HCT116 (cell line): ENCODE results near the gene RABEP1. TPM values are rescaled to one million over a fixed set of nuclear protein-coding genes. Genes with fewer than 3 reads are reported as not detected.

Source experiments
- ATAC-seq: fragments of 200-7000 bp; cut with Tn5 transposase; 2 replicates; pipeline ENCODE4 v1.9.1; 2020; ENCODE audit warnings: mild to moderate bottlenecking, moderate library complexity
- BruUV-seq: library from RNA; stranded (reverse); fragments of 400-500 nt; replicated peaks from 2 replicates; lab custom pipeline; 2021; lab: Mats Ljungman, UMichigan
- CTCF ChIA-PET: fragments of 300-600 bp; sonication (Branson Sonifier 250); formaldehyde crosslinking; loops from one replicate; lab custom pipeline; 2021; ENCODE audit warnings: antibody characterized with exemption; lab: Charles Lee
- POLR2A ChIA-PET: fragments of 300-600, 350-600 bp; sonication (Branson Sonifier 250); formaldehyde crosslinking; loops from one replicate; lab custom pipeline; 2021; ENCODE audit warnings: antibody characterized with exemption; lab: Charles Lee
- RAD21 ChIA-PET, 2 experiments: fragments of 300-600 bp; sonication (Branson Sonifier 250); formaldehyde crosslinking; loops; one replicate each; lab custom pipeline; 2023; ENCODE audit warnings: low total read pairs in 2 of 2; ENCODE audit not compliant: uncharacterized antibody in 2 of 2, unreplicated experiment in 2 of 2, low non-redundant PET in 1 of 2; lab: Charles Lee
- DNase-seq: peaks from one replicate; pipeline ENCODE4 v3.0.0-alpha.2; 2010; ENCODE audit warnings: low read depth, low spot score
- H2AFZ ChIP-seq: fragments of 200-600 bp; shearing (Covaris generic), sonication (generic); 2 replicates; pipeline ENCODE4 v1.6.1; 2017; ENCODE audit warnings: low read depth, mixed run types, mixed read lengths, antibody characterized with exemption, low read length; ENCODE audit not compliant: poor library complexity, severe bottlenecking
- H3K27ac ChIP-seq: 2 replicates; pipeline ENCODE4 v1.5.1; 2012; ENCODE audit warnings: low read depth, low read length
- H3K27me3 ChIP-seq: fragments of 200-600 bp; sonication (generic); 2 replicates; pipeline ENCODE4 v1.6.1; 2016; ENCODE audit warnings: mixed run types, low read length, mixed read lengths; ENCODE audit not compliant: insufficient read depth
- H3K36me3 ChIP-seq, 2 experiments: fragments of 200-500 bp in 1 of 2; fragments of 200-600 bp in 1 of 2; sonication (Bioruptor generic) in 1 of 2; sonication (generic) in 1 of 2; 2 replicates each; pipeline versions ENCODE4 v1.5.1 to v1.6.1; 2014 to 2016; ENCODE audit warnings: low read length in 2 of 2, inconsistent platforms in 1 of 2, mixed read lengths in 1 of 2, mixed run types in 1 of 2; ENCODE audit not compliant: insufficient read depth in 2 of 2, control insufficient read depth in 1 of 2
- H3K4me1 ChIP-seq, 2 experiments: fragments of 200-600 bp in 1 of 2; sonication (generic) in 1 of 2; 2 replicates each; pipeline versions ENCODE4 v1.5.1 to v1.6.1; 2012 to 2017; ENCODE audit warnings: low read length in 2 of 2, inconsistent platforms in 1 of 2, mild to moderate bottlenecking in 1 of 2, mixed read lengths in 1 of 2, mixed run types in 1 of 2, moderate library complexity in 1 of 2; ENCODE audit not compliant: insufficient read depth in 2 of 2, control insufficient read depth in 1 of 2
- H3K4me2 ChIP-seq: fragments of 200-600 bp; sonication (generic); 2 replicates; pipeline ENCODE4 v1.6.1; 2017; ENCODE audit warnings: mixed run types, low read length, mixed read lengths
- H3K4me3 ChIP-seq, 2 experiments: fragments of 200-600 bp in 1 of 2; sonication (generic) in 1 of 2; replicated peaks in 1 of 2; 2 replicates each; pipeline ENCODE4 v1.5.1; 2011 to 2016; ENCODE audit warnings: low read length in 2 of 2, control low read depth in 1 of 2, low read depth in 1 of 2, mild to moderate bottlenecking in 1 of 2, mixed read lengths in 1 of 2, mixed run types in 1 of 2
- H3K79me2 ChIP-seq: fragments of 200-600 bp; sonication (generic); 2 replicates; pipeline ENCODE4 v1.6.1; 2017; ENCODE audit warnings: mild to moderate bottlenecking, mixed run types, low read length, moderate library complexity, mixed read lengths; ENCODE audit not compliant: insufficient read depth
- H3K9ac ChIP-seq: fragments of 200-600 bp; sonication (generic); 2 replicates; pipeline ENCODE4 v1.6.1; 2016; ENCODE audit warnings: low read length, mixed read lengths
- H3K9me2 ChIP-seq: fragments of 200-600 bp; sonication (generic), shearing (Covaris generic); 2 replicates; pipeline ENCODE4 v1.6.1; 2017; ENCODE audit warnings: mixed run types, mild to moderate bottlenecking, moderate library complexity; ENCODE audit not compliant: insufficient read depth
- H3K9me3 ChIP-seq, 2 experiments: fragments of 200-500 bp in 1 of 2; fragments of 200-600 bp in 1 of 2; sonication (Bioruptor generic) in 1 of 2; sonication (generic) in 1 of 2; 2 replicates each; pipeline ENCODE4 v1.6.1; 2014 to 2017; ENCODE audit warnings: low read length in 2 of 2, mixed read lengths in 2 of 2, inconsistent platforms in 1 of 2, low read depth in 1 of 2, mild to moderate bottlenecking in 1 of 2, mixed run types in 1 of 2, moderate library complexity in 1 of 2; ENCODE audit not compliant: control insufficient read depth in 1 of 2, insufficient read depth in 1 of 2
- H4K20me1 ChIP-seq: fragments of 200-600 bp; sonication (generic), shearing (Covaris generic); 2 replicates; pipeline ENCODE4 v1.6.1; 2017; ENCODE audit warnings: mixed run types, mild to moderate bottlenecking, moderate library complexity; ENCODE audit not compliant: insufficient read depth
- EGR1 ChIP-seq: IDR thresholded peaks from 2 replicates; pipeline ENCODE4 v1.6.1; 2012; ENCODE audit warnings: low read depth
- EZH2phosphoT487 ChIP-seq: fragments of 200-600 bp; IDR thresholded peaks from 2 replicates; pipeline ENCODE4 v1.6.1; 2018; ENCODE audit warnings: antibody characterized with exemption, borderline replicate concordance
- FOSL1 ChIP-seq: IDR thresholded peaks from 2 replicates; pipeline ENCODE4 v1.6.1; 2012; ENCODE audit warnings: low read depth
- POLR2AphosphoS5 ChIP-seq: IDR thresholded peaks from 2 replicates; pipeline ENCODE4 v1.6.1; 2011; ENCODE audit warnings: mild to moderate bottlenecking, low read depth, low read length, moderate library complexity
- RAD21 ChIP-seq: IDR thresholded peaks from 2 replicates; pipeline ENCODE4 v1.6.1; 2012; ENCODE audit warnings: low read depth, mild to moderate bottlenecking
- SP1 ChIP-seq: IDR thresholded peaks from 2 replicates; pipeline ENCODE4 v1.6.1; 2012; ENCODE audit warnings: low read depth
- SRF ChIP-seq: IDR thresholded peaks from 2 replicates; pipeline ENCODE4 v1.6.1; 2012; ENCODE audit warnings: low read depth
- TCF7L2 ChIP-seq: IDR thresholded peaks from 2 replicates; pipeline ENCODE4 v1.7.0; 2011; ENCODE audit warnings: borderline replicate concordance, inconsistent platforms; ENCODE audit not compliant: insufficient read depth, insufficient read length; ENCODE audit errors: extremely low read depth
- YY1 ChIP-seq: IDR thresholded peaks from 2 replicates; pipeline ENCODE4 v1.6.1; 2011; ENCODE audit warnings: low read length, low read depth, moderate library complexity, mild to moderate bottlenecking; ENCODE audit not compliant: insufficient replicate concordance; ENCODE audit errors: extremely low read depth
- ZNF274 ChIP-seq: fragments of 200-500 bp; sonication (Bioruptor generic); IDR thresholded peaks from 2 replicates; pipeline ENCODE4 v1.6.1; 2014; ENCODE audit warnings: mild to moderate bottlenecking, low read depth, low read length, inconsistent platforms
- intact Hi-C: fragments of 100-400 bp; cut with micrococcal nuclease; formaldehyde crosslinking; loops from 2 replicates; pipeline ENCODE4 v1.10.0; 2022
- total RNA-seq: library from RNA; stranded (reverse); gene quantifications from one replicate; pipeline ENCODE4 v1.2.1, GENCODE V29; 2021; ENCODE audit not compliant: unreplicated experiment
- TF ChIP-seq, protein P1 (sequence below): IDR thresholded peaks from 2 replicates; pipeline ENCODE4 v1.6.1; 2012
- TF ChIP-seq, protein P2 (sequence below): IDR thresholded peaks from 2 replicates; pipeline ENCODE4 v1.6.1; 2012; ENCODE audit warnings: low read depth

RABEP1 gene
- total RNA-seq, 1 experiment from 2014 or later = 38.5 TPM

DNA sequence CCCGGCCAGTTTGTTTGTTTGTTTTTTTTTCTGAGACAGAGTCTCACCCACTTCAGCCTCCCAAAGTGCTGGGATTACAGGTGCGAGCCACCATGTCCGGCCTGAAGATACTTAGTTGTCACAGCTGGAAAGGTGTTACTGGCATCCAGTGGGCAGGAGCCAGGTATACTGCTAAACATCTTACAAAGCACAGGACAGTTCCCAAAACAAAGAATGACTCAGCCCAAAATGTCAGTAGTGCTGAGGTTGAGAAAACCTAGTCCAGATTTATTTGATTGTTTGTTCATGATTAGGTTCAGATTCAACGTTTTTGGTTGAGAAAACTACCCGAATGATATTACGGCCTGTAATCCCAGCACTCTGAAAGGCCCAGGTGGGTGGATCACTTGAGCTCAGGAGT lies 18.6 kb upstream of the RABEP1 start (continued):
- no peak for TF ChIP-seq EGR1

GRCh38 chr17:5264893-5265292 lies 17.2 kb upstream of the RABEP1 start:
- DNase-seq = no peak
- Histone ChIP-seq H3K9me3 (no peaks in the 10 kb centered on the region), H3K79me2 (no peaks in the 10 kb centered on the region), H3K4me1 (peaks cover 0 to 2% of the 10 kb centered on the region in 2 experiments; a peak in 1 of 4 replicates), H3K27me3 (no peaks in the 10 kb centered on the region), H3K4me3 (no peak overlapping the region), H2AFZ (no peak overlapping the region), H3K27ac (no peak overlapping the region), H3K9ac (no peak overlapping the region), H4K20me1 (no peaks in the 10 kb centered on the region), H3K9me2 (no peaks in the 10 kb centered on the region), H3K36me3 (no peaks in the 10 kb centered on the region), H3K4me2 (no peak overlapping the region)
- TF ChIP-seq FOSL1 = no peak
- no peak for TF ChIP-seq EZH2phosphoT487
- no peak for TF ChIP-seq ZNF274
- TF ChIP-seq SRF = no peak
- TF ChIP-seq SP1 = no peak
- TF ChIP-seq TCF7L2 = no peak
- no peak for TF ChIP-seq RAD21
- ATAC-seq = no peak
- intact Hi-C loops = no loop called here
- BruUV-seq = no TSS peak
- CTCF ChIA-PET = no interaction called here
- RAD21 ChIA-PET = no interaction called here
- POLR2A ChIA-PET = no interaction called here

- no TSS peak for BruUV-seq
- H3K79me2 ChIP-seq = no peaks in the 10 kb centered on the region
- CTCF ChIA-PET = no interaction called here
- DNase-seq (no peak), ATAC-seq (no peak)
- H3K4me2 ChIP-seq = no peak overlapping the region
- H3K27ac ChIP-seq = no peak overlapping the region
- no peaks in the 10 kb centered on the region for H3K9me3 ChIP-seq
- intact Hi-C loops = no loop called here
- H3K4me1 ChIP-seq = peaks cover 0 to 5% of the 10 kb centered on the region in 2 experiments; a peak in 1 of 4 replicates
- no peak overlapping the region for H3K4me3 ChIP-seq
- no peaks in the 10 kb centered on the region for H3K9me2 ChIP-seq
- H3K36me3 ChIP-seq = no peaks in the 10 kb centered on the region
- H4K20me1 ChIP-seq = no peaks in the 10 kb centered on the region
- H3K27me3 ChIP-seq = no peaks in the 10 kb centered on the region
- H2AFZ ChIP-seq = no peak overlapping the region
- POLR2A ChIA-PET = no interaction called here
- H3K9ac ChIP-seq = no peak overlapping the region
- RAD21 ChIA-PET = no interaction called here
- TF ChIP-seq, protein P1, sequence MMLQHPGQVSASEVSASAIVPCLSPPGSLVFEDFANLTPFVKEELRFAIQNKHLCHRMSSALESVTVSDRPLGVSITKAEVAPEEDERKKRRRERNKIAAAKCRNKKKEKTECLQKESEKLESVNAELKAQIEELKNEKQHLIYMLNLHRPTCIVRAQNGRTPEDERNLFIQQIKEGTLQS = no peak
- no peak for TF ChIP-seq YY1
- TF ChIP-seq POLR2AphosphoS5 = no peak
- no peak for TF ChIP-seq ZNF274
- TF ChIP-seq, protein P2, sequence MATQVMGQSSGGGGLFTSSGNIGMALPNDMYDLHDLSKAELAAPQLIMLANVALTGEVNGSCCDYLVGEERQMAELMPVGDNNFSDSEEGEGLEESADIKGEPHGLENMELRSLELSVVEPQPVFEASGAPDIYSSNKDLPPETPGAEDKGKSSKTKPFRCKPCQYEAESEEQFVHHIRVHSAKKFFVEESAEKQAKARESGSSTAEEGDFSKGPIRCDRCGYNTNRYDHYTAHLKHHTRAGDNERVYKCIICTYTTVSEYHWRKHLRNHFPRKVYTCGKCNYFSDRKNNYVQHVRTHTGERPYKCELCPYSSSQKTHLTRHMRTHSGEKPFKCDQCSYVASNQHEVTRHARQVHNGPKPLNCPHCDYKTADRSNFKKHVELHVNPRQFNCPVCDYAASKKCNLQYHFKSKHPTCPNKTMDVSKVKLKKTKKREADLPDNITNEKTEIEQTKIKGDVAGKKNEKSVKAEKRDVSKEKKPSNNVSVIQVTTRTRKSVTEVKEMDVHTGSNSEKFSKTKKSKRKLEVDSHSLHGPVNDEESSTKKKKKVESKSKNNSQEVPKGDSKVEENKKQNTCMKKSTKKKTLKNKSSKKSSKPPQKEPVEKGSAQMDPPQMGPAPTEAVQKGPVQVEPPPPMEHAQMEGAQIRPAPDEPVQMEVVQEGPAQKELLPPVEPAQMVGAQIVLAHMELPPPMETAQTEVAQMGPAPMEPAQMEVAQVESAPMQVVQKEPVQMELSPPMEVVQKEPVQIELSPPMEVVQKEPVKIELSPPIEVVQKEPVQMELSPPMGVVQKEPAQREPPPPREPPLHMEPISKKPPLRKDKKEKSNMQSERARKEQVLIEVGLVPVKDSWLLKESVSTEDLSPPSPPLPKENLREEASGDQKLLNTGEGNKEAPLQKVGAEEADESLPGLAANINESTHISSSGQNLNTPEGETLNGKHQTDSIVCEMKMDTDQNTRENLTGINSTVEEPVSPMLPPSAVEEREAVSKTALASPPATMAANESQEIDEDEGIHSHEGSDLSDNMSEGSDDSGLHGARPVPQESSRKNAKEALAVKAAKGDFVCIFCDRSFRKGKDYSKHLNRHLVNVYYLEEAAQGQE = no peak
These were observed 12.7 kb upstream of the RABEP1 start for GRCh38 chr17:5269241-5269960.
